HG03520 (cell line): ENCODE measurements around the gene COL19A1.
"Not testable (repeated sequence)": the region's sequence is repeated elsewhere in the genome, so short reads cannot be mapped to it uniquely, and the experiment has no call there.

ENCODE experiments used
- ATAC-seq: cut with Tn5 transposase; IDR thresholded peaks from one replicate; pipeline ENCODE4 v1.9.1; 2021; ENCODE audit warnings: mild to moderate bottlenecking, moderate library complexity; ENCODE audit not compliant: unreplicated experiment

COL19A1 gene

GRCh38 chr6:69865126-69865525, 1.2 kb upstream of the COL19A1 start:
- no peak for ATAC-seq

GRCh38 chr6:69866770-69867638, 648 bp downstream of the COL19A1 start:
- peak; percentile 61 for ATAC-seq

GRCh38 chr6:69867639-69867976, 1.3 kb downstream of the COL19A1 start:
- ATAC-seq = no peak

- no peak for ATAC-seq
Measured at GRCh38 chr6:69868252-69868804, 2.0 kb downstream of the COL19A1 start.

GRCh38 chr6:69868961-69869360, 2.6 kb downstream of the COL19A1 start:
- ATAC-seq = no peak

GRCh38 chr6:69871107-69871506, 4.8 kb downstream of the COL19A1 start:
- no peak for ATAC-seq

- no peak for ATAC-seq
Measured at GRCh38 chr6:69873291-69873690, 6.9 kb downstream of the COL19A1 start.

GRCh38 chr6:69875715-69876114, 9.4 kb downstream of the COL19A1 start:
- no peak for ATAC-seq

- ATAC-seq = no peak
Measured at GRCh38 chr6:69878795-69879194, 12.4 kb downstream of the COL19A1 start.

GRCh38 chr6:69880601-69881000, 14.2 kb downstream of the COL19A1 start:
- ATAC-seq = peak; percentile 27

GRCh38 chr6:69881322-69882151, 15.2 kb downstream of the COL19A1 start:
- peak; percentile 78 for ATAC-seq

- ATAC-seq = no peak
Measured at GRCh38 chr6:69883551-69883950, 17.2 kb downstream of the COL19A1 start.

GRCh38 chr6:69884231-69884630, 17.9 kb downstream of the COL19A1 start:
- no peak for ATAC-seq

GRCh38 chr6:69887026-69887425, 20.7 kb downstream of the COL19A1 start:
- ATAC-seq = peak; percentile 70

GRCh38 chr6:69887714-69888345, 21.5 kb downstream of the COL19A1 start:
- no peak for ATAC-seq

GRCh38 chr6:69888482-69889233, 22.3 kb downstream of the COL19A1 start:
- ATAC-seq = no peak

GRCh38 chr6:69889234-69889974, 23.0 kb downstream of the COL19A1 start:
- ATAC-seq = not testable (repeated sequence)

- ATAC-seq = not testable (repeated sequence)
Measured at GRCh38 chr6:69892561-69892960, 26.2 kb downstream of the COL19A1 start.

GRCh38 chr6:69893266-69893665, 26.9 kb downstream of the COL19A1 start:
- ATAC-seq = not testable (repeated sequence)
